ENCODE data around the gene ZNF181. TPM values are rescaled to one million over a fixed set of nuclear protein-coding genes. Genes with fewer than 3 reads are reported as not detected.

ZNF181 gene
- total RNA-seq, 1 experiment from 2014 or later: 11.5 TPM

DNA sequence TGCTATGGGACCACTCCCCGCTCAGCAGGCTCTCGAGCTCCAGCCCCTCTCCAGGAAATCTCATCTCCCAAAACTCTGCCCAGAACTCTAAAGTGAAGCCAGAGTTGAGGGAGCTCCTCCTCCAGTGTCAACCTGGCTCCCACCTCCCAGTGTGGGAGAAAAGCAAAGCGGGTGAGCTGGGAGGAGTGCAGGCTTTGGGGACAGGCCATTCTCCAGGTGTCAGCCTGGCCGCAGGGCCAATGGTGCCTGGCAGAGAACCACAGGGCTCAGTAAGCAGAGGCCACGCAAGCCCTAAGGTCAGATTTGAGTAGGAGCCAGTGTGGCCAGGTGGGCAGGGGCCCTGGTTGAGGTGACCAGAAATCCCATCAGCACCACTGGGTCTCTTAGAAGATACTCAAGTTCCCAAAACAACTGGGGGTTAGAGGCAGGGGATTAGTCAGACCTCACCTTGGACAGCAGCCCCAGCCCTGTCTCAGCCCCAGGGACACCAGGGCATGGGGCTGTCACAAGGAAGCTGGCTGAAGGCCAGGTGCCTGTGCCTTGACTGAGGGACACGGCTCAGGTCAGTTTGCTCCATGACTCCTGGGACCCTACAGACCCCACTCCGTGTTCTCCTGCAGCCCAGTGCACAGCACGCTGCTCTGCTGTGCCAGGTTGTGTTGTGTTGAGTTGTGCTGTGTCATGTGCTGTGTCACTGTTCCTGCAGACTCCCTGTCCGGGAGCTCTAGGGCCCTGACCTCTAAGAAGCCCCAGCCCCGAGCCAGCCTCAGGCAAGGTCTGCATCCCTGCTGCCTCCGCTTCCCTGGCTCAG lies 2.8 kb upstream of the ZNF181 start:
- in situ Hi-C loops (cut with HindIII; ENCODE audit: low pct_unique_long_range_greater_than_20kb, low sequenced_read_pairs): no loop called here
- DNase-seq (ENCODE audit: low read depth, low spot score) (no peak), ATAC-seq (no peak)
- Histone ChIP-seq H3K4me3 (ENCODE audit: low read depth in 2 of 2, low read length in 2 of 2) (no peak overlapping the region), H3K27ac (ENCODE audit: low read length) (no peak overlapping the region), H3K36me3 (ENCODE audit: control insufficient read depth, insufficient read depth, low read length) (no peaks in the 10 kb centered on the region), H3K9me3 (ENCODE audit: control insufficient read depth, insufficient read depth, low read depth, low read length) (peaks cover 14% of the 10 kb centered on the region), H3K27me3 (ENCODE audit: control insufficient read depth, insufficient read depth, low read length) (0 out of 2 replicates have a peak, but pooled peaks cover 2% of the 10 kb centered on the region), H3K4me1 (ENCODE audit: control insufficient read depth, insufficient read depth, low read length) (peaks cover 7% of the 10 kb centered on the region)
- intact Hi-C loops (cut with micrococcal nuclease; ENCODE audit: unreplicated experiment): no loop called here
- ChIA-PET CTCF (interaction anchor here (0.7 kb wide), 1 partner anchor 85 kb away, joined by 3 read pairs; no protein-coding TSS in a partner anchor), POLR2A (no interaction called here)
- no peak for TF ChIP-seq SIN3A (IDR thresholded peaks at IDR 0.05; ENCODE audit: borderline replicate concordance, insufficient read depth, low read depth, low read length)
- TF ChIP-seq, protein P1, sequence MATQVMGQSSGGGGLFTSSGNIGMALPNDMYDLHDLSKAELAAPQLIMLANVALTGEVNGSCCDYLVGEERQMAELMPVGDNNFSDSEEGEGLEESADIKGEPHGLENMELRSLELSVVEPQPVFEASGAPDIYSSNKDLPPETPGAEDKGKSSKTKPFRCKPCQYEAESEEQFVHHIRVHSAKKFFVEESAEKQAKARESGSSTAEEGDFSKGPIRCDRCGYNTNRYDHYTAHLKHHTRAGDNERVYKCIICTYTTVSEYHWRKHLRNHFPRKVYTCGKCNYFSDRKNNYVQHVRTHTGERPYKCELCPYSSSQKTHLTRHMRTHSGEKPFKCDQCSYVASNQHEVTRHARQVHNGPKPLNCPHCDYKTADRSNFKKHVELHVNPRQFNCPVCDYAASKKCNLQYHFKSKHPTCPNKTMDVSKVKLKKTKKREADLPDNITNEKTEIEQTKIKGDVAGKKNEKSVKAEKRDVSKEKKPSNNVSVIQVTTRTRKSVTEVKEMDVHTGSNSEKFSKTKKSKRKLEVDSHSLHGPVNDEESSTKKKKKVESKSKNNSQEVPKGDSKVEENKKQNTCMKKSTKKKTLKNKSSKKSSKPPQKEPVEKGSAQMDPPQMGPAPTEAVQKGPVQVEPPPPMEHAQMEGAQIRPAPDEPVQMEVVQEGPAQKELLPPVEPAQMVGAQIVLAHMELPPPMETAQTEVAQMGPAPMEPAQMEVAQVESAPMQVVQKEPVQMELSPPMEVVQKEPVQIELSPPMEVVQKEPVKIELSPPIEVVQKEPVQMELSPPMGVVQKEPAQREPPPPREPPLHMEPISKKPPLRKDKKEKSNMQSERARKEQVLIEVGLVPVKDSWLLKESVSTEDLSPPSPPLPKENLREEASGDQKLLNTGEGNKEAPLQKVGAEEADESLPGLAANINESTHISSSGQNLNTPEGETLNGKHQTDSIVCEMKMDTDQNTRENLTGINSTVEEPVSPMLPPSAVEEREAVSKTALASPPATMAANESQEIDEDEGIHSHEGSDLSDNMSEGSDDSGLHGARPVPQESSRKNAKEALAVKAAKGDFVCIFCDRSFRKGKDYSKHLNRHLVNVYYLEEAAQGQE (IDR thresholded peaks at IDR 0.05; ENCODE audit: insufficient read depth in 1 of 2, low read depth in 2 of 2, low read length in 1 of 2): no peak; a peak in 1 of 4 replicates
- TF ChIP-seq POLR2AphosphoS5 (IDR thresholded peaks at IDR 0.05; ENCODE audit: low read depth, low read length): no peak
- no peak for TF ChIP-seq TCF7L2 (IDR thresholded peaks at IDR 0.05; ENCODE audit: low read depth, low read length)
- BruUV-seq (replicated peaks): no TSS peak

DNA sequence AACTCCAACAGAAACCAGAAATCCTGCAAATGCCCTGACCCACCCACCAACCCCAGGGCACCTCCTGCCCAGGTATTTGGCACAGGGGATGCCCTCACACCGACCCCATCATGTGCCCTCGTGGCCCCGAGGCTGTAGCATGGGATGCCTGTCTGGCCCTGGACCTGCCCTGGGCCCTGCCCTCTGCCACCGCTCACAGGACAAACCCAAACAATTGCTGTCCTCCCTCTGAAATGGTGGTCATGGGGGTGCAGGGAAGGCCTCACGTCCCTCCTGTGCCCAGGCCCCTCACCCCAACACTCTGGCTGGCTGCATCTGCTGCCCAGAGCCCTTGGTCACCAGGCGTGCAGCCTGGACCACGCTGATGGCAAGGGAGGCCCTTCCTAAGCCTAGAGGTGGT lies 2.1 kb upstream of the ZNF181 start:
- in situ Hi-C loops (cut with HindIII; ENCODE audit: low pct_unique_long_range_greater_than_20kb, low sequenced_read_pairs): no loop called here
- DNase-seq (ENCODE audit: low read depth, low spot score): no peak
- Histone ChIP-seq H3K27me3 (ENCODE audit: control insufficient read depth, insufficient read depth, low read length) (0 out of 2 replicates have a peak, but pooled peaks cover 2% of the 10 kb centered on the region), H3K27ac (ENCODE audit: low read length) (no peak overlapping the region), H3K4me1 (ENCODE audit: control insufficient read depth, insufficient read depth, low read length) (peaks cover 7% of the 10 kb centered on the region), H3K9me3 (ENCODE audit: control insufficient read depth, insufficient read depth, low read depth, low read length) (peaks cover 21% of the 10 kb centered on the region), H3K36me3 (ENCODE audit: control insufficient read depth, insufficient read depth, low read length) (no peaks in the 10 kb centered on the region), H3K4me3 (ENCODE audit: low read depth in 2 of 2, low read length in 2 of 2) (no peak overlapping the region)
- BruUV-seq (replicated peaks): no TSS peak
- intact Hi-C loops (cut with micrococcal nuclease; ENCODE audit: unreplicated experiment): no loop called here
- TF ChIP-seq POLR2AphosphoS5 (IDR thresholded peaks at IDR 0.05; ENCODE audit: low read depth, low read length) (no peak), TCF7L2 (IDR thresholded peaks at IDR 0.05; ENCODE audit: low read depth, low read length) (no peak), SIN3A (IDR thresholded peaks at IDR 0.05; ENCODE audit: borderline replicate concordance, insufficient read depth, low read depth, low read length) (no peak)
- TF ChIP-seq, protein P2, sequence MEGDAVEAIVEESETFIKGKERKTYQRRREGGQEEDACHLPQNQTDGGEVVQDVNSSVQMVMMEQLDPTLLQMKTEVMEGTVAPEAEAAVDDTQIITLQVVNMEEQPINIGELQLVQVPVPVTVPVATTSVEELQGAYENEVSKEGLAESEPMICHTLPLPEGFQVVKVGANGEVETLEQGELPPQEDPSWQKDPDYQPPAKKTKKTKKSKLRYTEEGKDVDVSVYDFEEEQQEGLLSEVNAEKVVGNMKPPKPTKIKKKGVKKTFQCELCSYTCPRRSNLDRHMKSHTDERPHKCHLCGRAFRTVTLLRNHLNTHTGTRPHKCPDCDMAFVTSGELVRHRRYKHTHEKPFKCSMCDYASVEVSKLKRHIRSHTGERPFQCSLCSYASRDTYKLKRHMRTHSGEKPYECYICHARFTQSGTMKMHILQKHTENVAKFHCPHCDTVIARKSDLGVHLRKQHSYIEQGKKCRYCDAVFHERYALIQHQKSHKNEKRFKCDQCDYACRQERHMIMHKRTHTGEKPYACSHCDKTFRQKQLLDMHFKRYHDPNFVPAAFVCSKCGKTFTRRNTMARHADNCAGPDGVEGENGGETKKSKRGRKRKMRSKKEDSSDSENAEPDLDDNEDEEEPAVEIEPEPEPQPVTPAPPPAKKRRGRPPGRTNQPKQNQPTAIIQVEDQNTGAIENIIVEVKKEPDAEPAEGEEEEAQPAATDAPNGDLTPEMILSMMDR (IDR thresholded peaks at IDR 0.05): no peak
- TF ChIP-seq, protein P1 (IDR thresholded peaks at IDR 0.05; ENCODE audit: insufficient read depth in 1 of 2, low read depth in 2 of 2, low read length in 1 of 2): no peak
- no peak for ATAC-seq
- POLR2A ChIA-PET: no interaction called here
- CTCF ChIA-PET: no interaction called here
